Measurements from ENCODE around the gene MAP3K12.

Gene MAP3K12

DNA sequence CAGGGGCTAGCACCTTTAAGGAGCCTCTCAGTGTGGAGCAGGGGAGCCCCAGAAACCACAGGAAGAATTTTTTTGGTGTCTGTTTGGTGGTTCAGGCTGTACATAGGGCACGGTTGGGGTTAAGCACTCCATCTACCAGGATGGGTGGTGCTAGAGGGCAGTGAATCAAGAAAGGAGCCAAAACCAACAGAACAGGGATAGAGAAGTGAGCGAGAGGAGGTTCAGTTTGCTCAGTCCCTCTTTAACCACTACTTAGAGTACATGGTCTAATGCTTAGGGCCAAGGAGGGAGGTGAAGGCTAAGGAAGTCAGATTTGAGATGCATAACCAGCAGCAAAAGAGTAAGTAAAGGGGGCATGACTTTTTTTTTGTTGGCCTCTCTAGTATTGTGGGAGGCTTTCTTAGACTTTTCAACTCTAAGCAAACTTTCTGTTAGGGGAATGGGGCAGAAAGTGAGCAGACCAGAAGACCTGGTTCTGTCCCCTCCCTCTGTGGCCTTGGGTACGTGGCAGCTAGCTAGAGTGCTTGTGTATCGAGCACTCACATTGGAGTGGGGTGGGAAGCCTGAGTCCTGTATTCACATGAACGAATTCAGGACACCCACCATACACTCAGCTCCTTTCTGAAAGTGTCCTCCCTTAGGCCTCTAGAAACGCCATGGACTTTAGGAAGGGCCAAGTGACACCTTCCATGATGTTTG, 14.6 kb upstream of the MAP3K12 start:
- peaks cover 14% of the 10 kb centered on the region; the same call in 1 of the 2 replicates for H3K36me3 ChIP-seq (ENCODE audit: control insufficient read depth, low read length)
- H3K27me3 ChIP-seq (ENCODE audit: control insufficient read depth, low read length), result no peaks in the 10 kb centered on the region
- H3K4me2 ChIP-seq (ENCODE audit: low read length), result no peak overlapping the region

DNA sequence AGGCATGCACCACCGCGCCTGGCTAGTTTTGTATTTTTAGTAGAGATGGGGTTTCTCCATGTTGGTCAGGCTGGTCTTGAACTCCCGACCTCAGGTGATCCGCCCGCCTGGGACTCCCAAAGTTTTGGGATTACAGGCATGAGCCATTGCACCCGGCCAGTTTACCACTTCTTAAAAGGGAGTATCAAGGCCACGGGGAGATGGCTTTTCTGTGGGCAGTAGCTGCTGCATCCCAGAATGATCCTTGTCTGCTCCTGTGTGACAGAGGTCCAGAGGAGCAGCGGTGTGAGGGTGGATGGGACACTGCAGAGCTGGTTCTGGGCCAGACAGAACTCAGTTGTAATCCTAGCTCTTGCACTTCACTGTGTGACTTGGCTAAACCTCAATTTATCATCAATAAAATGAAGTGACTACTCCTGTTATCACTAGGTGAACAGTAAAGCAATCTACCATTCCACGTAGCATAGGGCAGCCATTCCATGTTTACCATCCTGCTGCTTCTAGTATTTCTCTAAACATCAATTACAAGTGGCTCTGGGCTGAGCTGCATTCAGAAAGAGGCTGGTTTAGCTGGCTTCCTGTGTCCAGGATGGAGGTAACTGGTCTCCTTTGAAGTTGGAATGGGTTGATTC, 11.0 kb upstream of the MAP3K12 start:
- TF ChIP-seq, protein P1, sequence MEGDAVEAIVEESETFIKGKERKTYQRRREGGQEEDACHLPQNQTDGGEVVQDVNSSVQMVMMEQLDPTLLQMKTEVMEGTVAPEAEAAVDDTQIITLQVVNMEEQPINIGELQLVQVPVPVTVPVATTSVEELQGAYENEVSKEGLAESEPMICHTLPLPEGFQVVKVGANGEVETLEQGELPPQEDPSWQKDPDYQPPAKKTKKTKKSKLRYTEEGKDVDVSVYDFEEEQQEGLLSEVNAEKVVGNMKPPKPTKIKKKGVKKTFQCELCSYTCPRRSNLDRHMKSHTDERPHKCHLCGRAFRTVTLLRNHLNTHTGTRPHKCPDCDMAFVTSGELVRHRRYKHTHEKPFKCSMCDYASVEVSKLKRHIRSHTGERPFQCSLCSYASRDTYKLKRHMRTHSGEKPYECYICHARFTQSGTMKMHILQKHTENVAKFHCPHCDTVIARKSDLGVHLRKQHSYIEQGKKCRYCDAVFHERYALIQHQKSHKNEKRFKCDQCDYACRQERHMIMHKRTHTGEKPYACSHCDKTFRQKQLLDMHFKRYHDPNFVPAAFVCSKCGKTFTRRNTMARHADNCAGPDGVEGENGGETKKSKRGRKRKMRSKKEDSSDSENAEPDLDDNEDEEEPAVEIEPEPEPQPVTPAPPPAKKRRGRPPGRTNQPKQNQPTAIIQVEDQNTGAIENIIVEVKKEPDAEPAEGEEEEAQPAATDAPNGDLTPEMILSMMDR (IDR thresholded peaks at IDR 0.05; ENCODE audit: low read depth, low read length, poor library complexity, severe bottlenecking), result no peak
- no peak for TF ChIP-seq EZH2phosphoT487 (IDR thresholded peaks at IDR 0.05; ENCODE audit: borderline replicate concordance, low read length)
- Histone ChIP-seq H3K9me2 (replicated peaks; ENCODE audit: control insufficient read depth, low read length) (no peaks in the 10 kb centered on the region), H3F3A (ENCODE audit: control insufficient read depth, insufficient read depth) (peaks cover 6% of the 10 kb centered on the region; the same call in 1 of the 2 replicates), H3K4me2 (ENCODE audit: low read length) (no peak overlapping the region), H3K4me3 (ENCODE audit: low read length) (no peak overlapping the region), H4K20me1 (ENCODE audit: control insufficient read depth, insufficient read depth, low read depth, low read length) (no peaks in the 10 kb centered on the region), H3K79me2 (ENCODE audit: control insufficient read depth, low read length) (no peaks in the 10 kb centered on the region), H3K36me3 (ENCODE audit: control insufficient read depth, low read length) (peaks cover 16% of the 10 kb centered on the region; the same call in 1 of the 2 replicates), H3K4me1 (ENCODE audit: control insufficient read depth, low read length) (peaks cover 9% of the 10 kb centered on the region), H3K27me3 (ENCODE audit: control insufficient read depth, low read length) (no peaks in the 10 kb centered on the region), H3K27ac (ENCODE audit: low read depth, low read length) (no peak overlapping the region), H3K9me3 (ENCODE audit: control insufficient read depth, insufficient read depth, low read length) (no peaks in the 10 kb centered on the region)

More for the DNA sequence above, 14.6 kb upstream of the MAP3K12 start:
- H3K4me1 ChIP-seq (ENCODE audit: control insufficient read depth, low read length), result peaks cover 3% of the 10 kb centered on the region
- no peak overlapping the region for H3K27ac ChIP-seq (ENCODE audit: low read depth, low read length)
- H3K79me2 ChIP-seq (ENCODE audit: control insufficient read depth, low read length), result no peaks in the 10 kb centered on the region
- TF ChIP-seq, protein P1 (IDR thresholded peaks at IDR 0.05; ENCODE audit: low read depth, low read length, poor library complexity, severe bottlenecking), result no peak
- no peak for TF ChIP-seq EZH2phosphoT487 (IDR thresholded peaks at IDR 0.05; ENCODE audit: borderline replicate concordance, low read length)
- no peaks in the 10 kb centered on the region for H4K20me1 ChIP-seq (ENCODE audit: control insufficient read depth, insufficient read depth, low read depth, low read length)
- no peaks in the 10 kb centered on the region for H3K9me2 ChIP-seq (replicated peaks; ENCODE audit: control insufficient read depth, low read length)
- H3F3A ChIP-seq (ENCODE audit: control insufficient read depth, insufficient read depth), result peaks cover 6% of the 10 kb centered on the region; the same call in 1 of the 2 replicates
- no peaks in the 10 kb centered on the region for H3K9me3 ChIP-seq (ENCODE audit: control insufficient read depth, insufficient read depth, low read length)
- no peak overlapping the region for H3K4me3 ChIP-seq (ENCODE audit: low read length)

DNA sequence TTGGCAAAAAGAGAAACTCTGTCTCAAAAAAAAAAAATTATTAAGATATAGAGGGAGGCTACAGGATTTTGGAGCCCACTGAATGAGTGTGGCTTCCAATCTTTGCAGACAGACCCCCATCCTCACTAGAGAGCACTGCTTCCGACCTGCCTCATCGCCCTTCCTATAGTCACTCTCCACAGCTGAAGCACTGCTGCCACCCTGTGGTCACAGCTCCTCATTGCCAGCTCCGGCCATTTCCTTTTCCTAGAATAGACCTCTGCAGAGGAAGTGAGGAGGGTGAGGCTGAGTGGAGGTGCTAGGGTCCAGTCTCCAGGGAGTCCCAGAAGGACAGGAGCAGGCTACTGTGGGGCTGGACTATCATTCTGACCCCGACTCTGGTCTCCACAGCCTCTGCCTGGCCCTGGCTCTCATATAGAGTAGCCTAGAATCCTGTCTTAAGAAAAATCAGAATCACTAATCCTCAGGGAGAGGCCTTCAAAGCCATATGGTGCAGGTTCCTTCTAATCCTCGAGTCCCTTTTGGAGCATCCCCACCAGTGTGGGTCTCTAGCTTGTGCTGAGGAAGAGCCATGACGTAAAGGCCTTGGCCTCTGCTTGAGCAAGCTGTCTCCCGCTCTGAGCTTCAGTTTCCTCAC, 9.4 kb upstream of the MAP3K12 start:
- Histone ChIP-seq H4K20me1 (ENCODE audit: control insufficient read depth, insufficient read depth, low read depth, low read length) (no peaks in the 10 kb centered on the region), H3K9me2 (replicated peaks; ENCODE audit: control insufficient read depth, low read length) (no peaks in the 10 kb centered on the region), H3K4me2 (ENCODE audit: low read length) (peak overlapping the region; percentile 25), H3K36me3 (ENCODE audit: control insufficient read depth, low read length) (peaks cover 22% of the 10 kb centered on the region; the same call in 1 of the 2 replicates), H3K4me3 (ENCODE audit: low read length) (no peak overlapping the region), H3K27ac (ENCODE audit: low read depth, low read length) (no peak overlapping the region), H3K79me2 (ENCODE audit: control insufficient read depth, low read length) (no peaks in the 10 kb centered on the region), H3K9me3 (ENCODE audit: control insufficient read depth, insufficient read depth, low read length) (no peaks in the 10 kb centered on the region), H3K27me3 (ENCODE audit: control insufficient read depth, low read length) (no peaks in the 10 kb centered on the region), H3F3A (ENCODE audit: control insufficient read depth, insufficient read depth) (peaks cover 6% of the 10 kb centered on the region; the same call in 1 of the 2 replicates), H3K4me1 (ENCODE audit: control insufficient read depth, low read length) (peaks cover 9% of the 10 kb centered on the region)
- TF ChIP-seq EZH2phosphoT487 (IDR thresholded peaks at IDR 0.05; ENCODE audit: borderline replicate concordance, low read length), result no peak
- TF ChIP-seq, protein P1 (IDR thresholded peaks at IDR 0.05; ENCODE audit: low read depth, low read length, poor library complexity, severe bottlenecking), result peak; percentile 95
